SK-N-SH (cell line): Measurements from ENCODE around the gene ZNF655.

ENCODE experiments used
- GABPA ChIP-seq: IDR thresholded peaks from 2 replicates; pipeline ENCODE4 v1.4.0; 2012; ENCODE audit warnings: low read depth, mild to moderate bottlenecking
- RAD21 ChIP-seq: IDR thresholded peaks from 2 replicates; pipeline ENCODE4 v1.6.1; 2012; ENCODE audit warnings: mild to moderate bottlenecking, low read length
- RFX5 ChIP-seq: IDR thresholded peaks from 2 replicates; pipeline ENCODE4 v1.6.1; 2012; ENCODE audit warnings: mild to moderate bottlenecking, improper control_type of control experiment, low read length
- TF ChIP-seq, protein P1 (sequence below): fragments of 200-600 bp; sonication (generic); IDR thresholded peaks from 2 replicates; pipeline ENCODE4 v1.6.1; 2017; ENCODE audit warnings: antibody characterized with exemption, mild to moderate bottlenecking, moderate library complexity

DNA sequence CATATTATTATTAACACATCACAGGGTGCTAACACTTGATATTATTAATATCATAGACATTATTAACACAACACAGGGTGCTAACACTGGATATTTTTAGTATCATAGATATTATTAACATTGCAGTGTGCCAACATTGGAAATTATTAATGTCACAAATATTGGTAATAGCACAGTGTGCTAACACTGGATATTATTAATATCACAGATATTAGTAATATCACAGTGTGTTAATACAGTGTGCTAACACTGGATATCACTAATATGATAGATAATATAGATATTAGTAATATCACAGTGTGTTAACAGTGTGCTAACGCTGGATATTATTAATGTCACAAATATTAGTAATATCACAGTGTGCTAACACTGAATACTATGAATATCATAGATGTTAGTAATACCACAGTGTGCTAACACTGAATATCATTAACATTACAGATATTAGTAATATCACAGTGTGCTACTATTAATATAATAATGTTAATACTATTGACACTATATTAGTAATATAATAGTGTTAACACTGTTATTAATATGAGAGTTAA lies 38.0 kb downstream of the ZNF655 start:
- TF ChIP-seq, protein P1, sequence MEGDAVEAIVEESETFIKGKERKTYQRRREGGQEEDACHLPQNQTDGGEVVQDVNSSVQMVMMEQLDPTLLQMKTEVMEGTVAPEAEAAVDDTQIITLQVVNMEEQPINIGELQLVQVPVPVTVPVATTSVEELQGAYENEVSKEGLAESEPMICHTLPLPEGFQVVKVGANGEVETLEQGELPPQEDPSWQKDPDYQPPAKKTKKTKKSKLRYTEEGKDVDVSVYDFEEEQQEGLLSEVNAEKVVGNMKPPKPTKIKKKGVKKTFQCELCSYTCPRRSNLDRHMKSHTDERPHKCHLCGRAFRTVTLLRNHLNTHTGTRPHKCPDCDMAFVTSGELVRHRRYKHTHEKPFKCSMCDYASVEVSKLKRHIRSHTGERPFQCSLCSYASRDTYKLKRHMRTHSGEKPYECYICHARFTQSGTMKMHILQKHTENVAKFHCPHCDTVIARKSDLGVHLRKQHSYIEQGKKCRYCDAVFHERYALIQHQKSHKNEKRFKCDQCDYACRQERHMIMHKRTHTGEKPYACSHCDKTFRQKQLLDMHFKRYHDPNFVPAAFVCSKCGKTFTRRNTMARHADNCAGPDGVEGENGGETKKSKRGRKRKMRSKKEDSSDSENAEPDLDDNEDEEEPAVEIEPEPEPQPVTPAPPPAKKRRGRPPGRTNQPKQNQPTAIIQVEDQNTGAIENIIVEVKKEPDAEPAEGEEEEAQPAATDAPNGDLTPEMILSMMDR: no peak
- TF ChIP-seq GABPA (no peak), RFX5 (no peak), RAD21 (no peak)
